ENCODE data around the gene OLFM3.

Gene OLFM3

DNA sequence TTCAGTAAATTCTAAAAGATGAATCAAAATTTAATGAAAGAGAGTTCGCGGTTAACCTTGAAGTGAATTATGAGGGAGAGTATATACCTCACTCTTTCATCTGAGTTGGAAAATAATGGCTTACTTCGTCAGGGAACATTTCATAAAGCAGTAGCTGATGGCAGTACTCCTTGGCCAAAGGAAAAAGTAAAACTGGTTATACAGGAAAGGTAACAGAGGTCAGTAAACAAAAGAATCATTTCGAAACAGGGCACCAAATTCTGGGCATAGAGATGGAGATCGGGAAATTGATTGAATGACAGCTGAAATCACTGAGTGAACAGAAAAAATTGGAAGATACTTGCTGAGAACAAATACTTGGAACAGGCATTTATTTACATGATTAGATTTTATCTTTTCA is 199.0 kb downstream of the OLFM3 start:
- Histone ChIP-seq H3K27me3 (ENCODE audit: low read depth, low read length) (no peaks in the 10 kb centered on the region), H2AFZ (ENCODE audit: low read depth, low read length) (0 out of 2 replicates have a peak overlapping the region, but pooled peaks have one; percentile 21), H3K9me3 (ENCODE audit: insufficient read depth, low read length) (no peaks in the 10 kb centered on the region), H3K9ac (ENCODE audit: low read length) (no peak overlapping the region), H3K4me2 (ENCODE audit: low read length) (no peak overlapping the region), H3K79me2 (ENCODE audit: low read length) (no peaks in the 10 kb centered on the region), H3K4me1 (ENCODE audit: low read length) (no peaks in the 10 kb centered on the region), H3K4me3 (ENCODE audit: low read length) (no peak overlapping the region), H4K20me1 (ENCODE audit: insufficient read depth, low read length) (no peaks in the 10 kb centered on the region), H3K27ac (ENCODE audit: low read length) (no peak overlapping the region), H3K36me3 (replicated peaks; ENCODE audit: low read depth, low read length) (no peaks in the 10 kb centered on the region)
- TF ChIP-seq, protein P1, sequence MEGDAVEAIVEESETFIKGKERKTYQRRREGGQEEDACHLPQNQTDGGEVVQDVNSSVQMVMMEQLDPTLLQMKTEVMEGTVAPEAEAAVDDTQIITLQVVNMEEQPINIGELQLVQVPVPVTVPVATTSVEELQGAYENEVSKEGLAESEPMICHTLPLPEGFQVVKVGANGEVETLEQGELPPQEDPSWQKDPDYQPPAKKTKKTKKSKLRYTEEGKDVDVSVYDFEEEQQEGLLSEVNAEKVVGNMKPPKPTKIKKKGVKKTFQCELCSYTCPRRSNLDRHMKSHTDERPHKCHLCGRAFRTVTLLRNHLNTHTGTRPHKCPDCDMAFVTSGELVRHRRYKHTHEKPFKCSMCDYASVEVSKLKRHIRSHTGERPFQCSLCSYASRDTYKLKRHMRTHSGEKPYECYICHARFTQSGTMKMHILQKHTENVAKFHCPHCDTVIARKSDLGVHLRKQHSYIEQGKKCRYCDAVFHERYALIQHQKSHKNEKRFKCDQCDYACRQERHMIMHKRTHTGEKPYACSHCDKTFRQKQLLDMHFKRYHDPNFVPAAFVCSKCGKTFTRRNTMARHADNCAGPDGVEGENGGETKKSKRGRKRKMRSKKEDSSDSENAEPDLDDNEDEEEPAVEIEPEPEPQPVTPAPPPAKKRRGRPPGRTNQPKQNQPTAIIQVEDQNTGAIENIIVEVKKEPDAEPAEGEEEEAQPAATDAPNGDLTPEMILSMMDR (IDR thresholded peaks at IDR 0.05; ENCODE audit: low read depth, low read length): no peak
- no peak for TF ChIP-seq EZH2phosphoT487 (IDR thresholded peaks at IDR 0.05; ENCODE audit: low read depth)

DNA sequence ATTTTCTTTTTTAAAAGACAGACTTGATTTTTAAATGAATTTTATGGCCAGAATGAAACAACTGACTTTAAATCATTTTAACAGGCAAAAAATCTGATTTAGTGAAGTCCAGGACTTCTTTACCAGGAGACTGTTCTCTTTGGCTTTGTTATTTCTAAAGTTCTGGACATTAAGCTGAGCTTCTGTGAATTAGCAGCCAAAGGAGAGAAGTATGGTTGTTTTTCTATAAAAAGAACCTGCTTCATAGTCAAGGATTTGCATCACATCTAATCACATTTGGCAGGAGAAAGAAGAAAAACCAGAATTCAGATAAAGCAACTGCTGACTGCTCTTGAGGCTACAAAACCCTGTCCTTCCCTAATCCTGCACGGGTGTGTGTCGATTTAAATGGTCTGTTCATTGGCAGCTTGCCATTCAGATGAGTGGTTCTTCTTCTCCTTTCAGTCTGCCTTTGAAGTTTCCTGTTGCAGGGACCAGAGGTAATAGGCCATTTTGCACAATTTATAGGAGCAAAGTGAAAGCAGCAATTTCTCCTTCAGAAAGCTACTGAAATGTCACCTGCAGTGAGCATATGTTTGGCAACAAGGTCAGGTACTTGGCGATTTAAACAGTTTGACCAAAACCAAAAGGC is 215.4 kb downstream of the OLFM3 start:
- H3K4me1 ChIP-seq (ENCODE audit: low read length): peaks cover 15% of the 10 kb centered on the region
- TF ChIP-seq EZH2phosphoT487 (IDR thresholded peaks at IDR 0.05; ENCODE audit: low read depth): no peak
- TF ChIP-seq, protein P1 (IDR thresholded peaks at IDR 0.05; ENCODE audit: low read depth, low read length): no peak
- no peaks in the 10 kb centered on the region for H3K9me3 ChIP-seq (ENCODE audit: insufficient read depth, low read length)
- H4K20me1 ChIP-seq (ENCODE audit: insufficient read depth, low read length): no peaks in the 10 kb centered on the region
- H2AFZ ChIP-seq (ENCODE audit: low read depth, low read length): no peak overlapping the region
- H3K36me3 ChIP-seq (replicated peaks; ENCODE audit: low read depth, low read length): no peaks in the 10 kb centered on the region
- H3K79me2 ChIP-seq (ENCODE audit: low read length): no peaks in the 10 kb centered on the region
- peak overlapping the region; percentile 16; the same call in 1 of the 2 replicates for H3K4me2 ChIP-seq (ENCODE audit: low read length)
- no peaks in the 10 kb centered on the region for H3K27me3 ChIP-seq (ENCODE audit: low read depth, low read length)
- no peak overlapping the region for H3K4me3 ChIP-seq (ENCODE audit: low read length)
- no peak overlapping the region for H3K9ac ChIP-seq (ENCODE audit: low read length)
- H3K27ac ChIP-seq (ENCODE audit: low read length): no peak overlapping the region

DNA sequence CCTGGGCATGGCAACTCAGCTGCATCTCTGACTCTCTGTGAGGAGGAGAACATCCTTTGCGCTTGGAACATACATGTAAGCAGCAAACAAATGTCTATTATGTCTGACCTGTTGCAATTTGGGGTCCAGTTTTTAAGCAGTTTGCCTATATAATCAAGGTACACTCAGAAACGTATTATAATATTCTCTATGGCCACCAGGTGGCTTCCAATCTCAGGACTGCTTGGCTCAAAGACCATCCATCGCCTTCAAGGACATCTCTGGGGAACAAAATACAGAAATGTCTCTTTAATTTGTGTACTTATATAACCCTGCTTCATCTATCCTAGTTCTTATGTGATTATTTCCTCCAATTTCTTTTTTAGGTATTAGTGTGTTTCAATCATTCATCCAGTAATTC is 227.2 kb downstream of the OLFM3 start:
- Histone ChIP-seq H3K9ac (ENCODE audit: low read length) (no peak overlapping the region), H3K27ac (ENCODE audit: low read length) (no peak overlapping the region), H4K20me1 (ENCODE audit: insufficient read depth, low read length) (no peaks in the 10 kb centered on the region), H3K27me3 (ENCODE audit: low read depth, low read length) (no peaks in the 10 kb centered on the region), H3K36me3 (replicated peaks; ENCODE audit: low read depth, low read length) (no peaks in the 10 kb centered on the region), H3K9me3 (ENCODE audit: insufficient read depth, low read length) (no peaks in the 10 kb centered on the region), H3K4me2 (ENCODE audit: low read length) (no peak overlapping the region), H3K4me3 (ENCODE audit: low read length) (no peak overlapping the region), H3K4me1 (ENCODE audit: low read length) (no peaks in the 10 kb centered on the region), H3K79me2 (ENCODE audit: low read length) (no peaks in the 10 kb centered on the region), H2AFZ (ENCODE audit: low read depth, low read length) (no peak overlapping the region)
- TF ChIP-seq, protein P1 (IDR thresholded peaks at IDR 0.05; ENCODE audit: low read depth, low read length): peak; percentile 44
- TF ChIP-seq EZH2phosphoT487 (IDR thresholded peaks at IDR 0.05; ENCODE audit: low read depth): no peak

DNA sequence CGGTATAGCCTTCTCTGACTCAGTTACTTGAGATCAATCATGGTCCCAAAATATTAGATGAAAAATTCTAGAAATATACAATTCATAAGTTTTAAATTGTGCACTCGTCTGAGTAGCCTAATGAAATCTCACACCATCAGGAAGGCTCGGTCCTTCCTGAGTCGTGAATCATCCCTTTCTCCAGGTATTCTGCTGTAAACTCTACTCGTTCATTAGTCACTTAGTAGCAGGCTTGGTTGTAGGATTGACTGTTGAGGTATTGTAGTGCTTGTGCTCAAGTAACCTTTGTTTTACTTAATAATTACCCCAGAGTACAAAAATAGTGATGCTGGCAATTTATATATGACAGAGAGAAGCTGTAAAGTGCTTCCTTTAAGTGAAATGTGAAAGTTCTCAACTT is 238.7 kb downstream of the OLFM3 start:
- H3K36me3 ChIP-seq (replicated peaks; ENCODE audit: low read depth, low read length): no peaks in the 10 kb centered on the region
- H3K4me1 ChIP-seq (ENCODE audit: low read length): peaks cover 10% of the 10 kb centered on the region
- no peak overlapping the region for H3K27ac ChIP-seq (ENCODE audit: low read length)
- H2AFZ ChIP-seq (ENCODE audit: low read depth, low read length): no peak overlapping the region
- H3K9ac ChIP-seq (ENCODE audit: low read length): no peak overlapping the region
- no peak overlapping the region for H3K4me2 ChIP-seq (ENCODE audit: low read length)
- TF ChIP-seq, protein P1 (IDR thresholded peaks at IDR 0.05; ENCODE audit: low read depth, low read length): no peak
- no peak for TF ChIP-seq EZH2phosphoT487 (IDR thresholded peaks at IDR 0.05; ENCODE audit: low read depth)
- no peaks in the 10 kb centered on the region for H3K79me2 ChIP-seq (ENCODE audit: low read length)
- no peaks in the 10 kb centered on the region for H3K9me3 ChIP-seq (ENCODE audit: insufficient read depth, low read length)
- H3K27me3 ChIP-seq (ENCODE audit: low read depth, low read length): no peaks in the 10 kb centered on the region
- H3K4me3 ChIP-seq (ENCODE audit: low read length): no peak overlapping the region
- H4K20me1 ChIP-seq (ENCODE audit: insufficient read depth, low read length): no peaks in the 10 kb centered on the region
